ENCODE data around the gene GFM2. TPM values are rescaled to one million over a fixed set of nuclear protein-coding genes. Genes with fewer than 3 reads are reported as not detected.

Gene GFM2, protein sequence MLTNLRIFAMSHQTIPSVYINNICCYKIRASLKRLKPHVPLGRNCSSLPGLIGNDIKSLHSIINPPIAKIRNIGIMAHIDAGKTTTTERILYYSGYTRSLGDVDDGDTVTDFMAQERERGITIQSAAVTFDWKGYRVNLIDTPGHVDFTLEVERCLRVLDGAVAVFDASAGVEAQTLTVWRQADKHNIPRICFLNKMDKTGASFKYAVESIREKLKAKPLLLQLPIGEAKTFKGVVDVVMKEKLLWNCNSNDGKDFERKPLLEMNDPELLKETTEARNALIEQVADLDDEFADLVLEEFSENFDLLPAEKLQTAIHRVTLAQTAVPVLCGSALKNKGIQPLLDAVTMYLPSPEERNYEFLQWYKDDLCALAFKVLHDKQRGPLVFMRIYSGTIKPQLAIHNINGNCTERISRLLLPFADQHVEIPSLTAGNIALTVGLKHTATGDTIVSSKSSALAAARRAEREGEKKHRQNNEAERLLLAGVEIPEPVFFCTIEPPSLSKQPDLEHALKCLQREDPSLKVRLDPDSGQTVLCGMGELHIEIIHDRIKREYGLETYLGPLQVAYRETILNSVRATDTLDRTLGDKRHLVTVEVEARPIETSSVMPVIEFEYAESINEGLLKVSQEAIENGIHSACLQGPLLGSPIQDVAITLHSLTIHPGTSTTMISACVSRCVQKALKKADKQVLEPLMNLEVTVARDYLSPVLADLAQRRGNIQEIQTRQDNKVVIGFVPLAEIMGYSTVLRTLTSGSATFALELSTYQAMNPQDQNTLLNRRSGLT
- polyA plus RNA-seq = 77.8 and 95.3 TPM in 2 replicates
- polyA minus RNA-seq = 89.8 and 93.2 TPM in 2 replicates

GRCh38 chr5:74766849-74767578 is at the start of gene GFM2, which contains the start of gene NSA2:
Gene GFM2, minus strand, starts transcription at chr5:74767117. Its CDS starts 3,375 bp downstream, at chr5:74763742.
Gene NSA2, plus strand, starts transcription at chr5:74767249. Its CDS starts 112 bp downstream, at chr5:74767361.
- Histone ChIP-seq H3K9me3 (ENCODE audit: low read length) (no peaks in the 10 kb centered on the region), H3K9me2 (ENCODE audit: insufficient read depth, low read length) (no peaks in the 10 kb centered on the region), H3K36me3 (ENCODE audit: insufficient read depth, low read length) (no peaks in the 10 kb centered on the region), H3K9ac (ENCODE audit: low read length) (peak within 1 kb of the TSS; percentile 89), H3F3A (ENCODE audit: insufficient read depth, low read length, poor library complexity, severe bottlenecking) (no peaks in the 10 kb centered on the region), H3K4me3 (ENCODE audit: low read length) (peak within 1 kb of the TSS; percentile 100), H3K4me2 (ENCODE audit: low read length) (peak within 1 kb of the TSS; percentile 95), H3K27ac (ENCODE audit: low read length) (peak within 1 kb of the TSS; percentile 77), H3K79me2 (replicated peaks; ENCODE audit: insufficient read depth, low read length) (peaks cover 52% of the 10 kb centered on the region), H4K20me1 (ENCODE audit: insufficient read depth) (no peaks in the 10 kb centered on the region), H2AFZ (ENCODE audit: low read depth, low read length) (peak within 1 kb of the TSS; percentile 98), H3K27me3 (ENCODE audit: insufficient read depth, low read depth, low read length) (no peaks in the 10 kb centered on the region)
- TF ChIP-seq, protein P1, sequence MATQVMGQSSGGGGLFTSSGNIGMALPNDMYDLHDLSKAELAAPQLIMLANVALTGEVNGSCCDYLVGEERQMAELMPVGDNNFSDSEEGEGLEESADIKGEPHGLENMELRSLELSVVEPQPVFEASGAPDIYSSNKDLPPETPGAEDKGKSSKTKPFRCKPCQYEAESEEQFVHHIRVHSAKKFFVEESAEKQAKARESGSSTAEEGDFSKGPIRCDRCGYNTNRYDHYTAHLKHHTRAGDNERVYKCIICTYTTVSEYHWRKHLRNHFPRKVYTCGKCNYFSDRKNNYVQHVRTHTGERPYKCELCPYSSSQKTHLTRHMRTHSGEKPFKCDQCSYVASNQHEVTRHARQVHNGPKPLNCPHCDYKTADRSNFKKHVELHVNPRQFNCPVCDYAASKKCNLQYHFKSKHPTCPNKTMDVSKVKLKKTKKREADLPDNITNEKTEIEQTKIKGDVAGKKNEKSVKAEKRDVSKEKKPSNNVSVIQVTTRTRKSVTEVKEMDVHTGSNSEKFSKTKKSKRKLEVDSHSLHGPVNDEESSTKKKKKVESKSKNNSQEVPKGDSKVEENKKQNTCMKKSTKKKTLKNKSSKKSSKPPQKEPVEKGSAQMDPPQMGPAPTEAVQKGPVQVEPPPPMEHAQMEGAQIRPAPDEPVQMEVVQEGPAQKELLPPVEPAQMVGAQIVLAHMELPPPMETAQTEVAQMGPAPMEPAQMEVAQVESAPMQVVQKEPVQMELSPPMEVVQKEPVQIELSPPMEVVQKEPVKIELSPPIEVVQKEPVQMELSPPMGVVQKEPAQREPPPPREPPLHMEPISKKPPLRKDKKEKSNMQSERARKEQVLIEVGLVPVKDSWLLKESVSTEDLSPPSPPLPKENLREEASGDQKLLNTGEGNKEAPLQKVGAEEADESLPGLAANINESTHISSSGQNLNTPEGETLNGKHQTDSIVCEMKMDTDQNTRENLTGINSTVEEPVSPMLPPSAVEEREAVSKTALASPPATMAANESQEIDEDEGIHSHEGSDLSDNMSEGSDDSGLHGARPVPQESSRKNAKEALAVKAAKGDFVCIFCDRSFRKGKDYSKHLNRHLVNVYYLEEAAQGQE (IDR thresholded peaks at IDR 0.05; ENCODE audit: borderline replicate concordance) = peak; percentile 44
- TF ChIP-seq POLR2AphosphoS5 (IDR thresholded peaks at IDR 0.05) = peak; percentile 83
- TF ChIP-seq EZH2 (IDR thresholded peaks at IDR 0.05; ENCODE audit: borderline replicate concordance, insufficient read depth, low read length, poor library complexity, severe bottlenecking) = no peak
- TF ChIP-seq EP300 (conservative IDR thresholded peaks at IDR 0.05; ENCODE audit: poor library complexity, severe bottlenecking) = peak; percentile 46
- peak; percentile 74 for TF ChIP-seq TAF1 (IDR thresholded peaks at IDR 0.05; ENCODE audit: low read depth)
- peak; percentile 96 for TF ChIP-seq MXI1 (conservative IDR thresholded peaks at IDR 0.05; ENCODE audit: poor library complexity, severe bottlenecking)
- peak; percentile 32 for TF ChIP-seq SMC3 (conservative IDR thresholded peaks at IDR 0.05; ENCODE audit: poor library complexity)
- TF ChIP-seq RAD21 (conservative IDR thresholded peaks at IDR 0.05) = no peak
- no peak for TF ChIP-seq CTCF (IDR thresholded peaks at IDR 0.05; ENCODE audit: poor library complexity, severe bottlenecking)

GRCh38 chr5:74810915-74811314 is 44.0 kb upstream of the GFM2 start:
- no peaks in the 10 kb centered on the region for H3K36me3 ChIP-seq (ENCODE audit: insufficient read depth, low read length)
- no peaks in the 10 kb centered on the region for H3K9me2 ChIP-seq (ENCODE audit: insufficient read depth, low read length)
- H3F3A ChIP-seq (ENCODE audit: insufficient read depth, low read length, poor library complexity, severe bottlenecking) = no peaks in the 10 kb centered on the region
- H4K20me1 ChIP-seq (ENCODE audit: insufficient read depth) = no peaks in the 10 kb centered on the region
- no peak overlapping the region for H3K9ac ChIP-seq (ENCODE audit: low read length)
- H3K4me3 ChIP-seq (ENCODE audit: low read length) = no peak overlapping the region
- no peak overlapping the region for H3K27ac ChIP-seq (ENCODE audit: low read length)
- no peak overlapping the region for H2AFZ ChIP-seq (ENCODE audit: low read depth, low read length)
- TF ChIP-seq TAF1 (IDR thresholded peaks at IDR 0.05; ENCODE audit: low read depth) = no peak
- TF ChIP-seq EP300 (conservative IDR thresholded peaks at IDR 0.05; ENCODE audit: poor library complexity, severe bottlenecking) = no peak
- no peak for TF ChIP-seq MXI1 (conservative IDR thresholded peaks at IDR 0.05; ENCODE audit: poor library complexity, severe bottlenecking)
- no peak for TF ChIP-seq EZH2 (IDR thresholded peaks at IDR 0.05; ENCODE audit: borderline replicate concordance, insufficient read depth, low read length, poor library complexity, severe bottlenecking)
- no peak for TF ChIP-seq POLR2AphosphoS5 (IDR thresholded peaks at IDR 0.05)
- no peak for TF ChIP-seq SMC3 (conservative IDR thresholded peaks at IDR 0.05; ENCODE audit: poor library complexity)
- no peak for TF ChIP-seq CTCF (IDR thresholded peaks at IDR 0.05; ENCODE audit: poor library complexity, severe bottlenecking)
- no peaks in the 10 kb centered on the region for H3K27me3 ChIP-seq (ENCODE audit: insufficient read depth, low read depth, low read length)
- H3K9me3 ChIP-seq (ENCODE audit: low read length) = no peaks in the 10 kb centered on the region
- H3K4me2 ChIP-seq (ENCODE audit: low read length) = no peak overlapping the region
- H3K79me2 ChIP-seq (replicated peaks; ENCODE audit: insufficient read depth, low read length) = no peaks in the 10 kb centered on the region
